ENCODE results near the gene ANKRD10.

Gene ANKRD10

GRCh38 chr13:110924639-110924934 lies 9.7 kb upstream of the ANKRD10 start:
- no peak for TF ChIP-seq RARB (CRISPR knock-in tag; IDR thresholded peaks at IDR 0.05)
- no peak for TF ChIP-seq TCF4 (CRISPR knock-in tag; IDR thresholded peaks at IDR 0.05; ENCODE audit: borderline replicate concordance)
- no peak for TF ChIP-seq GLIS3 (CRISPR knock-in tag; IDR thresholded peaks at IDR 0.05)
- TF ChIP-seq PATZ1 (CRISPR knock-in tag; IDR thresholded peaks at IDR 0.05; ENCODE audit: borderline replicate concordance), result no peak
- ATAC-seq, result no peak

GRCh38 chr13:110923777-110924638 lies 9.1 kb upstream of the ANKRD10 start:
- ATAC-seq, result no peak

More at GRCh38 chr13:110923777-110924638, 9.1 kb upstream of the ANKRD10 start:
- TF ChIP-seq POU6F1 (CRISPR knock-in tag; IDR thresholded peaks at IDR 0.05; ENCODE audit: borderline replicate concordance, low read depth) (no peak), ZFP30 (CRISPR knock-in tag; IDR thresholded peaks at IDR 0.05) (no peak), ISL1 (CRISPR knock-in tag; IDR thresholded peaks at IDR 0.05) (no peak), PATZ1 (CRISPR knock-in tag; IDR thresholded peaks at IDR 0.05; ENCODE audit: borderline replicate concordance) (no peak), ESRRG (CRISPR knock-in tag; IDR thresholded peaks at IDR 0.05) (no peak), TSHZ2 (CRISPR knock-in tag; IDR thresholded peaks at IDR 0.05) (no peak), OSR1 (CRISPR knock-in tag; IDR thresholded peaks at IDR 0.05) (no peak), CREB5 (CRISPR knock-in tag; IDR thresholded peaks at IDR 0.05; ENCODE audit: low read depth) (no peak), TOX (CRISPR knock-in tag; IDR thresholded peaks at IDR 0.05; ENCODE audit: borderline replicate concordance) (no peak)

Data from SK-N-SH treated with all-trans-retinoic acid at 6 μM for 48 hours (cell line).